Placental epithelial cell (primary cell): ENCODE results near the gene CRX. TPM values are rescaled to one million over a fixed set of nuclear protein-coding genes. Genes with fewer than 3 reads are reported as not detected.

ENCODE experiments used
- small RNA-seq: library from RNA; depleted of rRNA; stranded (forward); fragments of <200 nt; gene quantifications from one replicate; pipeline ENCODE3, GENCODE V24; 2012
- total RNA-seq: library from RNA; depleted of rRNA; stranded (reverse); fragments of >200 nt; gene quantifications from 2 replicates; pipeline ENCODE4 v1.2.3, GENCODE V29; 2012

CRX gene
- total RNA-seq: not detected in 2 replicates

GRCh38 chr19:47821460-47822020 lies at the start of gene CRX:
CRX (plus strand) TSS chr19:47821937; CDS start chr19:47834444, 12,507 bp downstream.

DNA sequence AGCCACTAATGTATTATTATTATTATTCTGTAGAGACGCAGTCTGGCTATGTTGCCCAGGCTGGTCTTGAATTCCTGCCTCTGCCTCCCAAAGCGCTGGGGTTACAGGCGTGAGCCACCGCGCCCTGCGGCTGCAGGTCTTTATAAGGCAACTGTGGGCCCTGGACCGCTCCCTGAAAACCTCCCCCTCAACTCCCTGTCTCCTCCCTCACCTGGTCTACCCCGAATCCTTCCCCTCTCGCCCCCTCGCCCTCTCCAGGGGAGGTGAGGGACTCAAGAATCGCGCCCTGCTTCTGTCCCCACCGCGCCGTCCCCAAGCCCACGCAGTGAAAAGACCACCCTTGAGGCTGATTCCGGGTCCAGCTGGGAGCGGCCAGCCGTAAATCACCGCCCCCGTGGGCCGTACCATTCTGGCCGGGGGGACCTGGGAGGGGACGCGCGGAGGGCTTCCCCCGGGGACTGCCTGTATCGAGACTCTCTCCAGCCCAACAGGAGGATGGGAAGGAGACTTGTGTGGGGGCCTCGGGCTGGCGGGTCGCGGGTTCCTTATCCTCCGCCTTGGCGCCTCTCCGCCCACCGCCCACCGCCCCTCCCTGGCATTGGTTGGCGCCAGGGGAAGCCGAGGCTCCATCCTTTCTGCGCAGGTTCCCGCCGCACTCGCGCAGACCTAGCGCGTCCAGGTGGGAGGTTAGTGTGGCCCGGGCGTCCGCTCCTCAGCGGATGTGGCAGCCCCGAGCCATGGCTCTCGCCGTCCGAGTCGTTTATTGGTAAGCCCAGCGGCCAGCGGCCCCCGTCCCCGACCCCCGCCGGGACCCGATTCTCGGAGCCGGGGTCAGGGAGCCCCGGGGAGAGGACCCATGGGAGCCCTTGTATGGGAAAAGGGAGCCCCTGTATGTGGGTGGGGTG lies 43.4 kb upstream of the CRX start, which contains the start of gene SELENOW:
TSS of gene SELENOW (plus strand) at position 655 of the 905 bp plus-strand sequence. CDS start at position 738, 83 bp downstream.

GRCh38 chr19:47804451-47804850 lies 17.3 kb upstream of the CRX start, which contains the start of gene TPRX1:
TPRX1 (minus strand) TSS chr19:47804551; CDS start chr19:47804539, 12 bp downstream.

GRCh38 chr19:47858646-47859285 lies 37.0 kb downstream of the CRX start, which contains the start of gene TPRX2:
TPRX2 (plus strand) TSS chr19:47859235; CDS start chr19:47859247, 12 bp downstream.

DNA sequence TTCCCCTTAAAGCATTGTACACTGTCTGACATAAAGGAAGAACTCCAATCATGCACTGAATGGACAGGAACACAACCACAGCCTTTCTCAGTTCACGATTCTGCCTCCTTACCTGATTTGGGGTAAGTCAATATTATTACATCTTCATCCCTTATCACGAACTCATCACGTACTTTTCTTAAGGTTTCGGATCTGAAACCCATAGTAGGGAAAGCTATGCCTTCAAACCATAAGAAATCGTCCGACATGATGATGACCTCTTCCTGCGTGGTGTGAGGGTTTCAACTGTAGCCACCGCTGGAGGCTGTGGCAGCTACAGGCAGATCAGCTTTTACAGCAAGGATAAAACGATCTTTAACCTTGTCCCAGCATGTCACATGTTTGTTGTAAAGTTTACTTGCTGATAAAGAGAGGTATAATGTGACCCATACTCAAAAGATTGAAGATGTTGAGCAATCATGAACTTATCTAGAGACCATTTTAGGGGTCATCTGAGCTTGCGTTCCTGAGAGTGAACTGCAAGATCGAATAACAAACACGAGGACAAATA lies 64.3 kb downstream of the CRX start, which contains the start of gene SULT2A1:
TSS of gene SULT2A1 (minus strand) at position 306 of the 550 bp plus-strand sequence. CDS start at position 248, 58 bp downstream.

Small RNA genes within 50 kb of the gene (small RNA-seq; reads per million reads assigned to genes)
- gene AC008745.1: not detected

Other genes with a start within 250 kb of the CRX start
- 2.7 and 7.5 TPM in 2 replicates for gene ZNF541, start 248.8 kb upstream of the CRX start, total RNA-seq
- 7.1 and 16.6 TPM in 2 replicates for gene BICRA, start 212.8 kb upstream of the CRX start, total RNA-seq
- 113 and 126 TPM in 2 replicates for gene EHD2, start 108.5 kb upstream of the CRX start, total RNA-seq
- gene NOP53, start 76.4 kb upstream of the CRX start, total RNA-seq: 92.9 and 107 TPM in 2 replicates
- gene SELENOW, start 43.2 kb upstream of the CRX start, total RNA-seq: 237 and 433 TPM in 2 replicates
- not detected in 2 replicates for gene TPRX1, start 17.4 kb upstream of the CRX start, total RNA-seq
- not detected in 2 replicates for gene TPRX2, start 37.3 kb downstream of the CRX start, total RNA-seq
- not detected in 2 replicates for gene SULT2A1, start 64.4 kb downstream of the CRX start, total RNA-seq
- not detected in 2 replicates for gene BSPH1, start 170.2 kb downstream of the CRX start, total RNA-seq
- not detected in 2 replicates for gene ELSPBP1, start 172.7 kb downstream of the CRX start, total RNA-seq
- not detected in 2 replicates for gene CABP5, start 222.1 kb downstream of the CRX start, total RNA-seq